ENCODE measurements around the gene OBP2A.

DNA sequence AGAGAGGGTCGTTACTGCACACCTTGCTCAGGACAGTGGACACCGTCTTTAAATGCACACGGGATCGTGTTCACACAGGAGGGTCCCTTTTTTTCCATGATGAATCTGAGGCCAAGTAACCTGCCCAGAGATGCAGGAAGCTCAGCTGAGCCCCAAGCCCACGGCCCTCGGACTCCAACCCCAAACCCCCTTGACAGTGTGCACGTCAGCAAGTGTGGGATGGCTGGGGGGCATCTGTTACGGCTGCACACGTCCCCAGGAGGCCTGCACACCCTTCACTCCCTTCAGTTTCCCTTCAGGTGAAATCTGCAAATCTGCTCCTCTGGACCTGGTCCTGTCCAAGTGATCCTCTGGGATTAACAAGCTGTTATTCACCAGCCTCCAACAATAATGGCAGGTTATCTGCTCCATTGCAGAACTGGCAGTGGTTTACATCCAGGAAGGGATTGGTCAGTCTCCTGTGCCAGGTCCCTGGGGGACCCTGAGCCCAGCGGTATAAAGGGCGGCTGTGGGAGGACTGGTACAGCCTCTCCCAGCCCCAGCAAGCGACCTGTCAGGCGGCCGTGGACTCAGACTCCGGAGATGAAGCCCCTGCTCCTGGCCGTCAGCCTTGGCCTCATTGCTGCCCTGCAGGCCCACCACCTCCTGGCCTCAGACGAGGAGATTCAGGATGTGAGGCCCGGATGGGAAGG, 24.9 kb upstream of the OBP2A start, which contains the start of gene LCN1:
- TF ChIP-seq YY1 (IDR thresholded peaks at IDR 0.05; ENCODE audit: insufficient read depth, insufficient read length): no peak
- no peak for TF ChIP-seq ZNF274 (IDR thresholded peaks at IDR 0.05; ENCODE audit: low read depth, low read length)
- no peak for TF ChIP-seq SUZ12 (IDR thresholded peaks at IDR 0.05; ENCODE audit: extremely low read depth, insufficient read depth, insufficient read length)
